Measurements from ENCODE around the gene FBXW11. TPM values are rescaled to one million over a fixed set of nuclear protein-coding genes. Genes with fewer than 3 reads are reported as not detected.

The FBXW11 gene
- total and polyA plus RNA-seq, 2 of the 8 experiments (the other 6 are each of a cell fraction or from before 2014, with no cell fraction given) = 45.0 to 75.6 TPM

GRCh38 chr5:172045315-172045632 lies 38.8 kb upstream of the FBXW11 start:
- no peaks in the 10 kb centered on the region for H3K23me2 ChIP-seq (ENCODE audit: low read depth, low read length)
- CTCF ChIA-PET (ENCODE audit: partially characterized antibody) = interaction anchor here (0.7 to 5.9 kb wide), 20 partner anchors 9 to 627 kb away, joined by 3 to 51 read pairs (median 4); partner anchors contain the start of gene UBTD2
- no peak for DNase-seq (ENCODE audit: low read depth in 1 of 2, low spot score in 2 of 2)
- H4K20me1 ChIP-seq (replicated peaks in 1 of 2; ENCODE audit: control insufficient read depth in 1 of 2, insufficient read depth in 2 of 2, low read length in 2 of 2) = no peaks in the 10 kb centered on the region
- H3K4ac ChIP-seq (replicated peaks; ENCODE audit: insufficient read length, low read depth, low read length) = no peak overlapping the region
- no peak overlapping the region for H2AFZ ChIP-seq (ENCODE audit: low read length)
- no peak overlapping the region for H2AK5ac ChIP-seq (ENCODE audit: low read depth, low read length)
- no peak overlapping the region for H4K8ac ChIP-seq (ENCODE audit: extremely low read depth, insufficient read depth, low read length)
- H2BK15ac ChIP-seq (ENCODE audit: low read length) = no peak overlapping the region
- no peak overlapping the region for H2BK5ac ChIP-seq (ENCODE audit: low read depth, low read length)
- H3K23ac ChIP-seq (ENCODE audit: insufficient read length) = no peak overlapping the region
- no peaks in the 10 kb centered on the region for H3K79me1 ChIP-seq (ENCODE audit: low read depth, low read length)
- H2BK20ac ChIP-seq (ENCODE audit: low read length) = no peak overlapping the region
- H3K9ac ChIP-seq (replicated peaks in 1 of 4; ENCODE audit: extremely low read depth in 1 of 4, low read depth in 3 of 4, low read length in 3 of 4) = no peak overlapping the region
- no peak overlapping the region for H3K27ac ChIP-seq (ENCODE audit: low read depth, low read length)
- no peak overlapping the region for H3K14ac ChIP-seq (ENCODE audit: insufficient read length)
- no peak overlapping the region for H3K56ac ChIP-seq (replicated peaks; ENCODE audit: insufficient read length, low read depth, low read length)
- H2BK120ac ChIP-seq (replicated peaks; ENCODE audit: low read depth, low read length) = no peak overlapping the region
- H3K18ac ChIP-seq (ENCODE audit: extremely low read depth, low read length) = no peak overlapping the region
- no peak overlapping the region for H2BK12ac ChIP-seq (ENCODE audit: low read depth, low read length)
- no peak for FAIRE-seq
- no peak overlapping the region for H4K91ac ChIP-seq (replicated peaks; ENCODE audit: insufficient read length, low read length)
- no peaks in the 10 kb centered on the region for H3K79me2 ChIP-seq (ENCODE audit: control insufficient read depth in 1 of 2, insufficient read depth in 2 of 2, low read length in 2 of 2)
- H3K4me1 ChIP-seq (replicated peaks in 1 of 4; ENCODE audit: control insufficient read depth in 3 of 4, insufficient read depth in 4 of 4, low read length in 3 of 4) = peaks cover 0 to 10% (median 0%) of the 10 kb centered on the region in 4 experiments; a peak in 5 of 7 replicates
- 92% methylated on average over 7 of the region's 7 CpGs; no CpG with 5 or more reads in 1 of the 2 experiments for WGBS, 2 experiments (ENCODE audit: extremely low coverage in 1 of 2, insufficient coverage in 1 of 2, insufficient read length in 1 of 2, insufficient replicate concordance in 2 of 2, low coverage in 1 of 2, low lambda C conversion rate in 2 of 2, missing lambda C conversion rate in 1 of 2)
- no peaks in the 10 kb centered on the region for H3K36me3 ChIP-seq (ENCODE audit: control insufficient read depth in 2 of 4, insufficient read depth in 4 of 4, low read length in 3 of 4)
- H3K9me3 ChIP-seq (ENCODE audit: insufficient read depth in 2 of 2, low read depth in 1 of 2, low read length in 1 of 2) = no peaks in the 10 kb centered on the region
- no peak overlapping the region for H4K5ac ChIP-seq (ENCODE audit: insufficient read length, low read depth, low read length)
- H3K4me3 ChIP-seq (ENCODE audit: extremely low read depth in 1 of 4, insufficient read depth in 2 of 4, low read depth in 3 of 4, low read length in 4 of 4) = no peak overlapping the region
- POLR2A ChIA-PET (ENCODE audit: partially characterized antibody) = interaction anchor here (0.6 to 1.2 kb wide), 4 partner anchors 67 to 137 kb away, joined by 3 to 4 read pairs (median 4); no protein-coding TSS in a partner anchor
- no peak overlapping the region for H3K4me2 ChIP-seq (ENCODE audit: insufficient read depth in 1 of 2, low read depth in 2 of 2, low read length in 2 of 2)
- H3K27me3 ChIP-seq (replicated peaks in 1 of 4; ENCODE audit: control insufficient read depth in 3 of 4, extremely low read depth in 1 of 4, insufficient read depth in 3 of 4, low read length in 3 of 4) = no peaks in the 10 kb centered on the region
- TF ChIP-seq TEAD4 (IDR thresholded peaks at IDR 0.05; ENCODE audit: low read depth, low read length) (no peak), CHD2 (IDR thresholded peaks at IDR 0.05; ENCODE audit: low read length) (no peak)

Data from H1 (cell line).